Loucy (cell line): ENCODE measurements around the gene TEN1.
A peak's percentile ranks its signal among the peaks of the same experiment; 100 is the strongest.

Source experiments
- H2AFZ ChIP-seq: fragments of 200-600 bp; sonication (generic); 2 replicates; pipeline ENCODE4 v1.6.0; 2016; ENCODE audit warnings: antibody characterized with exemption, mild to moderate bottlenecking, low read length, moderate library complexity
- H3F3A ChIP-seq: fragments of 200-600 bp; 2 replicates; pipeline ENCODE4 v1.6.0; 2016; ENCODE audit warnings: antibody characterized with exemption, low read depth, mild to moderate bottlenecking
- H3K27me3 ChIP-seq: fragments of 200-600 bp; sonication (generic); 2 replicates; pipeline ENCODE4 v1.6.1; 2014; ENCODE audit warnings: low read length, mild to moderate bottlenecking; ENCODE audit not compliant: insufficient read depth, poor library complexity, severe bottlenecking
- H3K36me3 ChIP-seq: fragments of 200-600 bp; sonication (generic); 2 replicates; pipeline ENCODE4 v1.6.1; 2016; ENCODE audit warnings: low read length; ENCODE audit not compliant: insufficient read depth
- H3K4me1 ChIP-seq: fragments of 200-600 bp; sonication (generic); 2 replicates; pipeline ENCODE4 v1.5.1; 2014; ENCODE audit warnings: low read length, mild to moderate bottlenecking; ENCODE audit not compliant: insufficient read depth, poor library complexity, severe bottlenecking
- H3K4me2 ChIP-seq: fragments of 200-600 bp; sonication (generic); 2 replicates; pipeline ENCODE4 v1.6.0; 2014; ENCODE audit warnings: antibody characterized with exemption, low read length, low read depth, mild to moderate bottlenecking; ENCODE audit not compliant: poor library complexity, severe bottlenecking
- H3K4me3 ChIP-seq: fragments of 200-600 bp; sonication (generic); 2 replicates; pipeline ENCODE4 v1.5.1; 2014; ENCODE audit warnings: low read length, mild to moderate bottlenecking, mixed read lengths; ENCODE audit not compliant: poor library complexity, severe bottlenecking
- H3K79me2 ChIP-seq: fragments of 200-600 bp; sonication (generic); 2 replicates; pipeline ENCODE4 v1.6.1; 2014; ENCODE audit warnings: low read length; ENCODE audit not compliant: insufficient read depth
- H3K9ac ChIP-seq: fragments of 200-600 bp; sonication (generic); 2 replicates; pipeline ENCODE4 v1.6.0; 2014; ENCODE audit warnings: mild to moderate bottlenecking, low read depth, low read length, moderate library complexity; ENCODE audit not compliant: poor library complexity, severe bottlenecking
- H3K9me2 ChIP-seq: fragments of 200-600 bp; sonication (generic); replicated peaks from 2 replicates; pipeline ENCODE4 v1.6.1; 2016; ENCODE audit warnings: low read depth, low read length, mixed read lengths
- H3K9me3 ChIP-seq: fragments of 200-600 bp; sonication (generic); 2 replicates; pipeline ENCODE4 v1.6.1; 2014; ENCODE audit warnings: mild to moderate bottlenecking, antibody characterized with exemption, low read length, low read depth; ENCODE audit not compliant: insufficient read depth
- H4K20me1 ChIP-seq: fragments of 200-600 bp; sonication (generic); 2 replicates; pipeline ENCODE4 v1.6.0; 2014; ENCODE audit warnings: antibody characterized with exemption, low read length, mild to moderate bottlenecking; ENCODE audit not compliant: insufficient read depth, poor library complexity, severe bottlenecking
- EZH2phosphoT487 ChIP-seq: fragments of 200-600 bp; IDR thresholded peaks from 2 replicates; pipeline ENCODE4 v1.6.1; 2018; ENCODE audit warnings: antibody characterized with exemption, mild to moderate bottlenecking, moderate library complexity, borderline replicate concordance
- TF ChIP-seq, protein P1 (sequence below): fragments of 200-600 bp; sonication (generic); conservative IDR thresholded peaks from 2 replicates; pipeline ENCODE4 v1.5.1; 2014; ENCODE audit warnings: mild to moderate bottlenecking, antibody characterized with exemption, low read length

TEN1 gene

DNA sequence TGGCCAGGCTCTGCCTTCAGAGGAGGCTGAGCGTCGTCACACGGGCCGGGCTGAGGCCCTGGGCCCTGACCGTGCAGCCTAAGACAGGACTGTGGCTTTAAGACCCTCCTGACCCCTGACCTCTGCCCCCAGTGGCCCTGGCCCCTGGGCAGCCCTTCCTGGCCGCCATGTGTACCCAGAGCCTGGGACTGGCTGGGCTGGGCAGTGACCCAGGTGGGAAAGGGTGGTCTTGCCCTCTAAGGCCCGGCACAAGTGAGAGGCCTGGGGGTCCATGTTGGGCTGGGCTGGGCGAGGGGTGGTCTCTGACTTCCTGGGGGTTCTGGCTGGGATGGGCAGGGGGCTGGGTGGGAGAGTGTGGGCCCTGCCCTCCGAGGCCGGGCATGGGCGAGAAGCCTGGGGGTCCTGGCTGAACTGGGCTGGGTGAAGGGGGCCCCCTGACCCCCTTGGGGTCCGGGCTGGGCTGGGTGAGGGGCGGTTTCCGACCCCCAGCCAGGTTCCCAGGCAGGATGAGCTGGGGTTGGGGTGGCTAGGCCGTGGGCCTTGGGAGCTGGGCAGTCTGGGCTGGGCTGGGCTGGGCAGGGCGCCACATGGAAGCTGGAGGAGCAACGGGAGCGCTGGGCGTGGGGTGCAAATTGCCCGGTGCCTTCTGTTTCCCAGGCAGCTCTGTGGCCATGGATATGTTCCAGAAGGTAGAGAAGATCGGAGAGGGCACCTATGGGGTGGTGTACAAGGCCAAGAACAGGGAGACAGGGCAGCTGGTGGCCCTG is 21.9 kb downstream of the TEN1 start, which contains the start of gene CDK3:
TSS of gene CDK3 (plus strand) at position 101 of the 767 bp plus-strand sequence. CDS start at position 672, 571 bp downstream.
- Histone ChIP-seq H3F3A (peaks cover 12% of the 10 kb centered on the region), H3K36me3 (peaks cover 14% of the 10 kb centered on the region; the same call in 1 of the 2 replicates)

GRCh38 chr17:76002100-76002499 is 23.1 kb downstream of the TEN1 start:
- Histone ChIP-seq H3K9ac (no peak overlapping the region), H3K4me1 (peaks cover 37% of the 10 kb centered on the region), H3K27me3 (no peaks in the 10 kb centered on the region)

More for the DNA sequence above, 21.9 kb downstream of the TEN1 start, which contains the start of gene CDK3:
- H3K4me2 ChIP-seq = no peak within 1 kb of the TSS
- no peak within 1 kb of the TSS for H2AFZ ChIP-seq
- no peaks in the 10 kb centered on the region for H3K79me2 ChIP-seq
- TF ChIP-seq, protein P1, sequence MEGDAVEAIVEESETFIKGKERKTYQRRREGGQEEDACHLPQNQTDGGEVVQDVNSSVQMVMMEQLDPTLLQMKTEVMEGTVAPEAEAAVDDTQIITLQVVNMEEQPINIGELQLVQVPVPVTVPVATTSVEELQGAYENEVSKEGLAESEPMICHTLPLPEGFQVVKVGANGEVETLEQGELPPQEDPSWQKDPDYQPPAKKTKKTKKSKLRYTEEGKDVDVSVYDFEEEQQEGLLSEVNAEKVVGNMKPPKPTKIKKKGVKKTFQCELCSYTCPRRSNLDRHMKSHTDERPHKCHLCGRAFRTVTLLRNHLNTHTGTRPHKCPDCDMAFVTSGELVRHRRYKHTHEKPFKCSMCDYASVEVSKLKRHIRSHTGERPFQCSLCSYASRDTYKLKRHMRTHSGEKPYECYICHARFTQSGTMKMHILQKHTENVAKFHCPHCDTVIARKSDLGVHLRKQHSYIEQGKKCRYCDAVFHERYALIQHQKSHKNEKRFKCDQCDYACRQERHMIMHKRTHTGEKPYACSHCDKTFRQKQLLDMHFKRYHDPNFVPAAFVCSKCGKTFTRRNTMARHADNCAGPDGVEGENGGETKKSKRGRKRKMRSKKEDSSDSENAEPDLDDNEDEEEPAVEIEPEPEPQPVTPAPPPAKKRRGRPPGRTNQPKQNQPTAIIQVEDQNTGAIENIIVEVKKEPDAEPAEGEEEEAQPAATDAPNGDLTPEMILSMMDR = peak; percentile 9; the same call in 1 of the 2 replicates
- TF ChIP-seq EZH2phosphoT487 = no peak
- peaks cover 45% of the 10 kb centered on the region for H3K4me1 ChIP-seq
- no peaks in the 10 kb centered on the region for H3K9me3 ChIP-seq
- no peaks in the 10 kb centered on the region for H3K9me2 ChIP-seq
- H4K20me1 ChIP-seq = no peaks in the 10 kb centered on the region
- H3K9ac ChIP-seq = peak within 1 kb of the TSS; percentile 49
- no peak within 1 kb of the TSS for H3K4me3 ChIP-seq
- H3K27me3 ChIP-seq = no peaks in the 10 kb centered on the region

GRCh38 chr17:76003915-76004314 is 24.9 kb downstream of the TEN1 start:
- H3F3A ChIP-seq = no peaks in the 10 kb centered on the region
- no peaks in the 10 kb centered on the region for H3K79me2 ChIP-seq
- no peak overlapping the region for H3K9ac ChIP-seq

More at GRCh38 chr17:76002100-76002499, 23.1 kb downstream of the TEN1 start:
- H2AFZ ChIP-seq = no peak overlapping the region
- peaks cover 13% of the 10 kb centered on the region; the same call in 1 of the 2 replicates for H3K36me3 ChIP-seq
- H3K4me3 ChIP-seq = no peak overlapping the region
- H3K9me2 ChIP-seq = no peaks in the 10 kb centered on the region
- H4K20me1 ChIP-seq = no peaks in the 10 kb centered on the region
- H3F3A ChIP-seq = peaks cover 7% of the 10 kb centered on the region
- no peak overlapping the region for H3K4me2 ChIP-seq
- no peaks in the 10 kb centered on the region for H3K79me2 ChIP-seq
- no peaks in the 10 kb centered on the region for H3K9me3 ChIP-seq
- TF ChIP-seq, protein P1 = no peak
- TF ChIP-seq EZH2phosphoT487 = no peak

More at GRCh38 chr17:76003915-76004314, 24.9 kb downstream of the TEN1 start:
- no peak overlapping the region for H3K4me3 ChIP-seq
- no peak overlapping the region for H3K4me2 ChIP-seq
- no peaks in the 10 kb centered on the region for H3K9me2 ChIP-seq
- H3K36me3 ChIP-seq = peaks cover 13% of the 10 kb centered on the region; the same call in 1 of the 2 replicates
- no peak for TF ChIP-seq EZH2phosphoT487
- TF ChIP-seq, protein P1 = no peak
- H3K9me3 ChIP-seq = no peaks in the 10 kb centered on the region
- no peaks in the 10 kb centered on the region for H3K27me3 ChIP-seq
- H2AFZ ChIP-seq = no peak overlapping the region
- peaks cover 19% of the 10 kb centered on the region for H3K4me1 ChIP-seq
- no peaks in the 10 kb centered on the region for H4K20me1 ChIP-seq
